CD4-positive, alpha-beta T cell (primary cell): ENCODE data around the gene CHKA. TPM values are rescaled to one million over a fixed set of nuclear protein-coding genes. Genes with fewer than 3 reads are reported as not detected.

Experiments
- ATAC-seq: fragments of 200-7000 bp; cut with Tn5 transposase; one replicate; pipeline ENCODE4 v1.10.0; 2022; ENCODE audit warnings: mild to moderate bottlenecking; ENCODE audit not compliant: poor library complexity
- CTCF ChIA-PET: fragments of 350-600 bp; sonication (Branson Sonifier 250); formaldehyde crosslinking; loops from one replicate; lab custom pipeline; 2021; ENCODE audit warnings: antibody characterized with exemption, inconsistent platforms; lab: Charles Lee
- POLR2A ChIA-PET: fragments of 350-600 bp; sonication (Branson Sonifier 250); formaldehyde crosslinking; loops from one replicate; lab custom pipeline; 2021; ENCODE audit warnings: antibody characterized with exemption, inconsistent platforms; lab: Charles Lee
- DNase-seq, 14 experiments: peaks; one replicate each; pipeline ENCODE4 v3.0.0-alpha.2; 2013 to 2020; ENCODE audit warnings: mixed read lengths in 2 of 14
- H3K27ac ChIP-seq, 2 donors: one replicate each; pipeline versions ENCODE4 v1.5.1 to v1.7.0; 2013; ENCODE audit warnings: low read length in 2 of 2, low read depth in 1 of 2, mild to moderate bottlenecking in 1 of 2
- H3K27me3 ChIP-seq, 2 experiments: 1 replicate in 1 of 2; 2 replicates in 1 of 2; pipeline versions ENCODE4 v1.6.1 to v1.7.0; 2013; ENCODE audit warnings: low read length in 2 of 2, control low read depth in 1 of 2, mild to moderate bottlenecking in 1 of 2, moderate library complexity in 1 of 2; ENCODE audit not compliant: insufficient read depth in 2 of 2, control insufficient read depth in 1 of 2
- H3K36me3 ChIP-seq: one replicate; pipeline ENCODE4 v1.6.1; 2013; ENCODE audit warnings: low read length, control low read depth; ENCODE audit not compliant: insufficient read depth
- H3K4me1 ChIP-seq: one replicate; pipeline ENCODE4 v1.6.1; 2013; ENCODE audit warnings: low read length, control low read depth; ENCODE audit not compliant: insufficient read depth
- H3K4me3 ChIP-seq: one replicate; pipeline ENCODE4 v1.5.1; 2013; ENCODE audit warnings: mild to moderate bottlenecking, low read length, moderate library complexity
- H3K9me3 ChIP-seq, 2 experiments: 1 replicate in 1 of 2; 2 replicates in 1 of 2; pipeline versions ENCODE4 v1.6.1 to v1.7.0; 2013; ENCODE audit warnings: low read length in 2 of 2, mild to moderate bottlenecking in 2 of 2, control low read depth in 1 of 2, moderate library complexity in 1 of 2; ENCODE audit not compliant: control insufficient read depth in 1 of 2, insufficient read depth in 1 of 2
- H3K27ac Mint-ChIP-seq: one replicate; pipeline ENCODE4 v1.8.0; 2020; ENCODE audit warnings: mixed read lengths
- H3K27me3 Mint-ChIP-seq: one replicate; pipeline ENCODE4 v1.8.0; 2021; ENCODE audit warnings: mixed read lengths
- H3K36me3 Mint-ChIP-seq: one replicate; pipeline ENCODE4 v1.8.0; 2021; ENCODE audit warnings: low read depth, mixed read lengths
- H3K4me1 Mint-ChIP-seq: one replicate; pipeline ENCODE4 v1.8.0; 2021; ENCODE audit warnings: low read depth, mixed read lengths
- H3K4me3 Mint-ChIP-seq: one replicate; pipeline ENCODE4 v1.8.0; 2020; ENCODE audit warnings: mild to moderate bottlenecking, mixed read lengths
- H3K9me3 Mint-ChIP-seq: one replicate; pipeline ENCODE4 v1.8.0; 2020; ENCODE audit warnings: mixed read lengths
- CTCF ChIP-seq: fragments of 200-600 bp; IDR thresholded peaks from one replicate; pipeline ENCODE4 v1.8.0; 2022; ENCODE audit warnings: antibody characterized with exemption, mild to moderate bottlenecking
- intact Hi-C, 2 experiments: fragments of 100-400 bp; cut with DNase I in 1 of 2; cut with micrococcal nuclease in 1 of 2; formaldehyde crosslinking; loops; one replicate each; pipeline versions ENCODE4 v1.15.1 to v1.9.0; 2023 to 2025; cut with DNase I, micrococcal nuclease
- total RNA-seq, 174 experiments: library from RNA in 2 of 174; stranded (reverse) in 2 of 174; gene quantifications; one replicate each; pipeline ENCODE4 v1.2.3 and lab custom pipeline; 2021 to 2026

Gene CHKA
- total RNA-seq, 2 experiments from 2014 or later, result 30.1 to 31.4 TPM

DNA sequence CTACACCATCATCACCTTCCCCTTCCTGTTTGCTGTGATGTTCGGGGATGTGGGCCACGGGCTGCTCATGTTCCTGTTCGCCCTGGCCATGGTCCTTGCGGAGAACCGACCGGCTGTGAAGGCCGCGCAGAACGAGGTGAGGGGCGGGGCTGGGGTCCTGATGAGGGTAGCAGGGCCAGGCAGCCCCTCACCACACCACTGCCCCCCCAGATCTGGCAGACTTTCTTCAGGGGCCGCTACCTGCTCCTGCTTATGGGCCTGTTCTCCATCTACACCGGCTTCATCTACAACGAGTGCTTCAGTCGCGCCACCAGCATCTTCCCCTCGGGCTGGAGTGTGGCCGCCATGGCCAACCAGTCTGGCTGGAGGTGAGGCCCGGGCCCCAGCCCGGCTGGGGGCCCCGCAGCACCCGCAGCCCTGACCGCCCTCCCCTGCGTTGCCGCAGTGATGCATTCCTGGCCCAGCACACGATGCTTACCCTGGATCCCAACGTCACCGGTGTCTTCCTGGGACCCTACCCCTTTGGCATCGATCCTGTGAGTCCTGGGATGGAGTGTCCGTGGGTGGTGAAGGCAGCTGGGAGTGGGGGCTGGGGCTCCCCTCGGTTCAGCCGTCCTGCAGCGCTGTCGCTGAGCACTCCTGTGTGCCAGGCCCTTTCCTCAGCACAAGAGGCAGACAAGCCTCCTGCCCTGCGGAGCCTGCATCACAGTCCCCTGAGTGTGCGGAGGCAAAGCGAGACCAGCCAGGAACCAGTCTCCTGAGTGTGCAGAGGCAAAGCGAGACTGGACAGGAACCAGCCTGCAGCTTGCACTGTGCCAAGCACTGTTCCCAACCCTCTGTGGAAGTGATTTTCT lies 73.5 kb downstream of the CHKA start:
- H3K4me1 ChIP-seq, result no peaks in the 10 kb centered on the region
- peaks cover 29% of the 10 kb centered on the region for H3K36me3 Mint-ChIP-seq
- ATAC-seq (no peak), DNase-seq (no peak)
- CTCF ChIA-PET, result interaction anchor here (0.7 kb wide), 1 partner anchor 44 kb away, joined by 3 read pairs; no protein-coding TSS in a partner anchor
- H3K9me3 ChIP-seq, result no peaks in the 10 kb centered on the region
- peaks cover 84% of the 10 kb centered on the region for H3K36me3 ChIP-seq
- POLR2A ChIA-PET, result no interaction called here
- H3K9me3 Mint-ChIP-seq, result no peaks in the 10 kb centered on the region
- no peaks in the 10 kb centered on the region for H3K4me1 Mint-ChIP-seq
- no peak overlapping the region for H3K4me3 ChIP-seq
- no peak overlapping the region for H3K27ac Mint-ChIP-seq
- H3K27ac ChIP-seq, result no peak overlapping the region
- intact Hi-C loops, result no loop called here
- no peak for TF ChIP-seq CTCF
- H3K27me3 ChIP-seq, result no peaks in the 10 kb centered on the region
- H3K4me3 Mint-ChIP-seq, result no peak overlapping the region
- H3K27me3 Mint-ChIP-seq, result no peaks in the 10 kb centered on the region

GRCh38 chr11:68044898-68045351 lies 76.3 kb downstream of the CHKA start:
- H3K27me3 Mint-ChIP-seq, result no peaks in the 10 kb centered on the region
- CTCF ChIA-PET, result no interaction called here

DNA sequence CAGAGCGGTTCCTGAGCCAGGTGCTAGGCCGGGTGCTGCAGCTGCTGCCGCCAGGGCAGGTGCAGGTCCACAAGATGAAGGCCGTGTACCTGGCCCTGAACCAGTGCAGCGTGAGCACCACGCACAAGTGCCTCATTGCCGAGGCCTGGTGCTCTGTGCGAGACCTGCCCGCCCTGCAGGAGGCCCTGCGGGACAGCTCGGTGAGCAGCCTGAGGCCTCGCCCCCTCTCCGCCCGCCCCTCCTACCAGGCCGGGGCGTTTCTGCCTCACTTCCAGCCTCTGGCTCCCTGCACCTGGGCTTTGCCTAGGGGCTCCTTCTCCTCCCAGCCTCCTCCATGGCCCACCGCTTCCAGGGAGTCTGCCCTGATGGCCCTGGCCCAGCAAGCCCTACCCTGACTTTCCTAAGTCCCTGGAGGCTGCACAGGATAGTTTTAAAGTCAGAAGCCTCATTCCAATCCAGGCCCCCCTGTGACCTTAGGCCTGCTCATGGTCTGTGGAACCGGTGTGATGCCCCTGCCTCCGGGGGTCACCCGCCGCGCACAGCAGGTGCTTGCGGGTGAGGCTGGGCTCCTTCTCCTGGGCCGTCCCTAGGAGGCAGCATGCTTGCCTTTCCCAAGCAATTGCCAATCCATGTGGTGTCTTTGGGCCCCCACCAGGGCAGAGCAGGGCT lies 76.9 kb downstream of the CHKA start:
- Histone ChIP-seq H3K36me3 (peaks cover 69% of the 10 kb centered on the region), H3K4me3 (no peak overlapping the region), H3K4me1 (peaks cover 29% of the 10 kb centered on the region), H3K27me3 (no peaks in the 10 kb centered on the region), H3K9me3 (no peaks in the 10 kb centered on the region), H3K27ac (no peak overlapping the region)
- ChIA-PET POLR2A (no interaction called here), CTCF (no interaction called here)
- ATAC-seq (no peak), DNase-seq (peak in 1 of 14 experiments; percentile 24)
- peaks cover 12% of the 10 kb centered on the region for H3K4me1 Mint-ChIP-seq
- H3K27ac Mint-ChIP-seq, result no peak overlapping the region
- no peaks in the 10 kb centered on the region for H3K9me3 Mint-ChIP-seq
- H3K27me3 Mint-ChIP-seq, result no peaks in the 10 kb centered on the region
- H3K36me3 Mint-ChIP-seq, result peaks cover 18% of the 10 kb centered on the region
- no peak for TF ChIP-seq CTCF
- H3K4me3 Mint-ChIP-seq, result no peak overlapping the region
- intact Hi-C loops, result no loop called here

More at GRCh38 chr11:68044898-68045351, 76.3 kb downstream of the CHKA start:
- Histone ChIP-seq H3K27ac (no peak overlapping the region), H3K4me3 (no peak overlapping the region), H3K9me3 (no peaks in the 10 kb centered on the region), H3K27me3 (no peaks in the 10 kb centered on the region), H3K36me3 (peaks cover 76% of the 10 kb centered on the region), H3K4me1 (peaks cover 23% of the 10 kb centered on the region)
- Mint-ChIP-seq H3K4me3 (no peak overlapping the region), H3K36me3 (peaks cover 18% of the 10 kb centered on the region), H3K9me3 (no peaks in the 10 kb centered on the region), H3K4me1 (peaks cover 9% of the 10 kb centered on the region), H3K27ac (no peak overlapping the region)
- DNase-seq (peak in 1 of 14 experiments; percentile 19), ATAC-seq (no peak)
- TF ChIP-seq CTCF, result no peak
- POLR2A ChIA-PET, result no interaction called here
- intact Hi-C loops, result no loop called here
